Prostate gland (tissue), 2 donors: ENCODE data around the gene CFAP221.
"Not testable (repeated sequence)": the region's sequence is repeated elsewhere in the genome, so short reads cannot be mapped to it uniquely, and the experiment has no call there.

ENCODE experiments used
- CTCF ChIP-seq, 4 experiments: fragments of 200-600 bp in 2 of 4; fragments of 450-650 bp in 2 of 4; sonication (generic) in 2 of 4; IDR thresholded peaks; 1 replicate in 3 of 4; 2 replicates in 1 of 4; pipeline ENCODE4 v1.5.1; 2016 to 2019; ENCODE audit warnings: antibody characterized with exemption in 4 of 4, mild to moderate bottlenecking in 2 of 4, moderate library complexity in 2 of 4
- POLR2A ChIP-seq: fragments of 450-650 bp; IDR thresholded peaks from one replicate; pipeline ENCODE4 v1.6.1; 2016; ENCODE audit warnings: antibody characterized with exemption, mild to moderate bottlenecking
- POLR2AphosphoS5 ChIP-seq: sonication (generic); formaldehyde crosslinking; IDR thresholded peaks from one replicate; pipeline ENCODE4 v1.6.1; 2017; ENCODE audit warnings: antibody characterized with exemption

- not testable (repeated sequence) for TF ChIP-seq CTCF (IDR thresholded peaks at IDR 0.05); POLR2A; POLR2AphosphoS5
Observed at GRCh38 chr2:119614140-119614539, 69.9 kb downstream of the CFAP221 start.
